Measurements from ENCODE around the gene RFT1.

RFT1 gene

GRCh38 chr3:53130179-53131061, at the start of gene RFT1:
Gene RFT1 (minus strand): TSS chr3:53130435. CDS start chr3:53130400, 35 bp downstream.
- peak; percentile 98 for DNase-seq

- no peak for DNase-seq
Measured at GRCh38 chr3:53179580-53179979, 49.3 kb upstream of the RFT1 start.

GRCh38 chr3:53178246-53178645, 48.0 kb upstream of the RFT1 start:
- DNase-seq = no peak

- no peak for DNase-seq
Measured at GRCh38 chr3:53175613-53176540, 45.6 kb upstream of the RFT1 start.

- no peak for DNase-seq
Measured at GRCh38 chr3:53174346-53175250, 44.4 kb upstream of the RFT1 start.

- DNase-seq = no peak
Measured at GRCh38 chr3:53173107-53173506, 42.9 kb upstream of the RFT1 start.

GRCh38 chr3:53171827-53172505, 41.7 kb upstream of the RFT1 start:
- no peak for DNase-seq

GRCh38 chr3:53171064-53171418, 40.8 kb upstream of the RFT1 start:
- no peak for DNase-seq

GRCh38 chr3:53170325-53171063, 40.3 kb upstream of the RFT1 start:
- DNase-seq = no peak

- no peak for DNase-seq
Measured at GRCh38 chr3:53169832-53170324, 39.6 kb upstream of the RFT1 start.

- no peak for DNase-seq
Measured at GRCh38 chr3:53169045-53169831, 39.0 kb upstream of the RFT1 start.

- DNase-seq = no peak
Measured at GRCh38 chr3:53168175-53168923, 38.1 kb upstream of the RFT1 start.

GRCh38 chr3:53167418-53168174, 37.4 kb upstream of the RFT1 start:
- no peak for DNase-seq

GRCh38 chr3:53166781-53167291, 36.6 kb upstream of the RFT1 start:
- no peak for DNase-seq

- no peak for DNase-seq
Measured at GRCh38 chr3:53166206-53166605, 36.0 kb upstream of the RFT1 start.

- DNase-seq = no peak
Measured at GRCh38 chr3:53164911-53165310, 34.7 kb upstream of the RFT1 start.

- no peak for DNase-seq
Measured at GRCh38 chr3:53163444-53164387, 33.5 kb upstream of the RFT1 start.
